GM12878 (cell line): ENCODE measurements around the gene CRELD2. TPM values are rescaled to one million over a fixed set of nuclear protein-coding genes. Genes with fewer than 3 reads are reported as not detected.

ENCODE experiments used
- ATAC-seq: fragments of 200-7000 bp; cut with Tn5 transposase; 3 replicates; pipeline ENCODE4 v1.9.1; 2020; ENCODE audit warnings: mild to moderate bottlenecking, moderate library complexity
- BruUV-seq: library from RNA; stranded (reverse); fragments of 400-500 nt; replicated peaks from 2 replicates; lab custom pipeline; 2021; lab: Mats Ljungman, UMichigan
- CTCF ChIA-PET: fragments of 300-600 bp; sonication (Branson Sonifier 250); formaldehyde crosslinking; extraction: SDS; loops from one replicate; lab custom pipeline; 2021; ENCODE audit warnings: inconsistent platforms; lab: Yijun Ruan, JAX
- POLR2A ChIA-PET: fragments of 350-600 bp; formaldehyde crosslinking; extraction: SDS; loops from one replicate; lab custom pipeline; 2021; ENCODE audit warnings: inconsistent platforms; lab: Charles Lee
- RAD21 ChIA-PET: fragments of 300-600 bp; sonication (Branson Sonifier 250); formaldehyde crosslinking; loops from one replicate; lab custom pipeline; 2023; ENCODE audit warnings: antibody characterized with exemption; ENCODE audit not compliant: unreplicated experiment; lab: Charles Lee
- SMC1A ChIA-PET: fragments of 300-600 bp; sonication (Branson Sonifier 250); formaldehyde crosslinking; loops from one replicate; lab custom pipeline; 2023; ENCODE audit not compliant: unreplicated experiment, uncharacterized antibody; lab: Charles Lee
- DNase-seq: peaks from one replicate; pipeline ENCODE4 v3.0.0-alpha.2; 2011; ENCODE audit warnings: low read depth, low spot score
- FAIRE-seq: peaks from 3 replicates; lab custom pipeline; 2011; peaks lifted over from hg19 to GRCh38; lab: Jason Lieb, UNC
- H2AFZ ChIP-seq: 2 replicates; pipeline ENCODE4 v1.6.0; 2011; ENCODE audit warnings: low read depth, low read length, control low read depth; ENCODE audit not compliant: control insufficient read depth
- H3K27ac ChIP-seq: 2 replicates; pipeline ENCODE4 v1.5.1; 2011; ENCODE audit warnings: control low read depth; ENCODE audit not compliant: control insufficient read depth, insufficient read depth
- H3K27me3 ChIP-seq, 2 experiments: replicated peaks in 1 of 2; 2 replicates each; pipeline versions ENCODE4 v1.6.0 to v1.6.1; 2011; ENCODE audit warnings: low read length in 1 of 2; ENCODE audit not compliant: control insufficient read depth in 2 of 2, insufficient read depth in 2 of 2
- H3K36me3 ChIP-seq, 2 experiments: 2 replicates each; pipeline ENCODE4 v1.5.1; 2011; ENCODE audit warnings: low read length in 1 of 2; ENCODE audit not compliant: control insufficient read depth in 2 of 2, insufficient read depth in 2 of 2
- H3K4me1 ChIP-seq: 2 replicates; pipeline ENCODE4 v1.6.1; 2011; ENCODE audit warnings: mild to moderate bottlenecking, low read length, moderate library complexity, mixed read lengths; ENCODE audit not compliant: control insufficient read depth, insufficient read depth
- H3K4me2 ChIP-seq: 2 replicates; pipeline ENCODE4 v1.6.0; 2011; ENCODE audit warnings: control low read depth; ENCODE audit not compliant: control insufficient read depth, insufficient read depth
- H3K4me3 ChIP-seq: fragments of 200-600 bp; sonication (generic); 2 replicates; pipeline ENCODE4 v1.5.1; 2016
- H3K79me2 ChIP-seq: 2 replicates; pipeline ENCODE4 v1.6.0; 2011; ENCODE audit warnings: low read length; ENCODE audit not compliant: control insufficient read depth, insufficient read depth
- H3K9ac ChIP-seq: 2 replicates; pipeline ENCODE4 v1.8.0; 2011; ENCODE audit warnings: low read length, control low read depth, mixed read lengths; ENCODE audit not compliant: control insufficient read depth, insufficient read depth
- H3K9me3 ChIP-seq: replicated peaks from 3 replicates; pipeline ENCODE4 v1.5.1; 2011; ENCODE audit warnings: mild to moderate bottlenecking, low read length; ENCODE audit not compliant: control insufficient read depth, insufficient read depth
- H4K20me1 ChIP-seq: 2 replicates; pipeline ENCODE4 v1.6.0; 2011; ENCODE audit not compliant: control insufficient read depth, insufficient read depth
- BACH1 ChIP-seq: fragments of 450-650 bp; IDR thresholded peaks from 2 replicates; pipeline ENCODE4 v1.6.1; 2017; ENCODE audit warnings: mild to moderate bottlenecking, borderline replicate concordance
- E2F4 ChIP-seq: IDR thresholded peaks from 2 replicates; pipeline ENCODE4 v1.6.1; 2012; ENCODE audit warnings: low read depth, low read length, improper control_type of control experiment
- EED ChIP-seq: sonication (generic); IDR thresholded peaks from 2 replicates; pipeline ENCODE4 v1.6.1; 2016; ENCODE audit warnings: antibody characterized with exemption, low read depth
- FOS ChIP-seq: IDR thresholded peaks from 3 replicates; pipeline ENCODE4 v1.6.1; 2011; ENCODE audit warnings: borderline replicate concordance; ENCODE audit not compliant: insufficient read length; ENCODE audit errors: extremely low read depth
- JUNB ChIP-seq: IDR thresholded peaks from 2 replicates; pipeline ENCODE4 v1.6.1; 2016; ENCODE audit warnings: antibody characterized with exemption, mild to moderate bottlenecking
- MYB ChIP-seq: fragments of 150-350 bp; IDR thresholded peaks from 2 replicates; pipeline ENCODE4 v1.6.1; 2014; ENCODE audit warnings: mild to moderate bottlenecking, low read depth, low read length, borderline replicate concordance
- NR2F1 ChIP-seq: fragments of 450-650 bp; conservative IDR thresholded peaks from 2 replicates; pipeline ENCODE4 v1.6.1; 2017; ENCODE audit warnings: mild to moderate bottlenecking
- POLR2AphosphoS2 ChIP-seq: IDR thresholded peaks from 2 replicates; pipeline ENCODE4 v1.6.1; 2011; ENCODE audit warnings: low read depth, mild to moderate bottlenecking, low read length, improper control_type of control experiment, moderate library complexity
- PRDM15 ChIP-seq: fragments of 450-650 bp; formaldehyde crosslinking; IDR thresholded peaks from 2 replicates; pipeline ENCODE4 v1.4.0; 2020; ENCODE audit warnings: mild to moderate bottlenecking, moderate library complexity
- USF1 ChIP-seq: IDR thresholded peaks from 2 replicates; pipeline ENCODE4 v1.6.1; 2011; ENCODE audit warnings: borderline replicate concordance, low read depth, mild to moderate bottlenecking, moderate library complexity, mixed read lengths, low read length; ENCODE audit not compliant: insufficient read depth; ENCODE audit errors: extremely low read length
- ZBTB4 ChIP-seq: fragments of 450-650 bp; formaldehyde crosslinking; IDR thresholded peaks from 2 replicates; pipeline ENCODE4 v1.4.0; 2022; ENCODE audit warnings: mild to moderate bottlenecking, moderate library complexity
- WGBS: methylation state at CpG from one replicate; pipeline ENCODE4 v1.1.6; 2016; ENCODE audit warnings: low lambda C conversion rate; ENCODE audit not compliant: insufficient replicate concordance, insufficient coverage; ENCODE audit errors: missing lambda C conversion rate; 5-methylcytosine and 5-hydroxymethylcytosine counted together
- in situ Hi-C: fragments of 300-500 bp; cut with MboI; formaldehyde crosslinking; loops from 9 replicates; pipeline ENCODE4 v1.14.3; 2018; ENCODE audit warnings: mixed read lengths
- intact Hi-C: fragments of 100-400 bp; cut with micrococcal nuclease; formaldehyde crosslinking; loops from one replicate; pipeline ENCODE4 v1.14.2; 2022; ENCODE audit not compliant: unreplicated experiment
- polyA plus RNA-seq, 11 experiments: library from polyadenylated mRNA; depleted of rRNA in 4 of 11; unstranded in 6 of 11; stranded (reverse) in 5 of 11; fragments of >200 nt; fragmentation: Nextera tagmentation in 4 of 11; fragmentation: Illumina TruSeq in 1 of 11; extraction: Ambion mirVana in 4 of 11; extraction: Trizol in 1 of 11; gene quantifications; 1 replicate in 1 of 11; 2 replicates in 10 of 11; pipeline versions ENCODE4 v1.2.1 to v1.2.3, GENCODE V29; 2011 to 2016; ENCODE audit warnings: inconsistent platforms in 2 of 11, missing spikeins in 2 of 11, low read depth in 1 of 11
- total RNA-seq, 4 experiments: library from RNA; depleted of rRNA in 3 of 4; stranded (reverse); fragments of >200 nt in 3 of 4; fragmentation: Illumina TruSeq in 1 of 4; extraction: Trizol in 1 of 4; gene quantifications; 2 replicates each; pipeline versions ENCODE4 v1.2.1 to v1.2.3, GENCODE V29; 2013 to 2021

CRELD2 gene
- total and polyA plus RNA-seq, 10 of the 15 experiments (the other 5 are each of a cell fraction or from before 2014, with no cell fraction given), result 9.4 to 111 (median 25.9) TPM

GRCh38 chr22:49884075-49884474 is 34.4 kb upstream of the CRELD2 start (continued):
- TF ChIP-seq ZBTB4 (CRISPR knock-in tag) (no peak), BACH1 (no peak)

- in situ Hi-C loops (no loop called here), intact Hi-C loops (no loop called here)
- RAD21 ChIA-PET, result no interaction called here
- Histone ChIP-seq H3K4me3 (no peak overlapping the region), H3K79me2 (peaks cover 33% of the 10 kb centered on the region), H3K27me3 (no peaks in the 10 kb centered on the region), H2AFZ (no peak overlapping the region), H3K27ac (no peak overlapping the region), H3K9me3 (peaks cover 2% of the 10 kb centered on the region; the same call in 1 of the 3 replicates), H3K4me1 (peaks cover 25% of the 10 kb centered on the region), H3K9ac (no peak overlapping the region), H4K20me1 (no peaks in the 10 kb centered on the region), H3K36me3 (peaks cover 37 to 40% of the 10 kb centered on the region in 2 experiments), H3K4me2 (no peak overlapping the region)
- POLR2A ChIA-PET, result no interaction called here
- no peak for ATAC-seq
- BruUV-seq, result no TSS peak
- WGBS, result 95% methylated on average over 31 of the region's 31 CpGs
- no peak for FAIRE-seq
- TF ChIP-seq POLR2AphosphoS2 (no peak), MYB (no peak), E2F4 (no peak), USF1 (no peak), EED (no peak), NR2F1 (no peak), JUNB (no peak), FOS (no peak), PRDM15 (CRISPR knock-in tag) (no peak)
- no peak for DNase-seq
- CTCF ChIA-PET, result no interaction called here
- SMC1A ChIA-PET, result no interaction called here
Observed at GRCh38 chr22:49884503-49885260, 33.8 kb upstream of the CRELD2 start.
